Mesenchymal stem cell (in vitro differentiated cells and primary cell): ENCODE data around the gene STK33.

Source experiments
- DNase-seq: peaks from one replicate; pipeline ENCODE4 v3.0.0-alpha.2; 2013
- H2AFZ ChIP-seq: one replicate; pipeline ENCODE4 v1.6.1; 2013; ENCODE audit warnings: low read depth, mild to moderate bottlenecking, control low read depth, inconsistent platforms, low read length, moderate library complexity
- H2AK5ac ChIP-seq: 2 replicates; pipeline ENCODE4 v1.6.1; 2013; ENCODE audit warnings: low read length, moderate library complexity, mild to moderate bottlenecking, inconsistent platforms; ENCODE audit not compliant: severe bottlenecking
- H2BK120ac ChIP-seq: one replicate; pipeline ENCODE4 v1.6.1; 2013; ENCODE audit warnings: low read depth, mild to moderate bottlenecking, inconsistent platforms, low read length, moderate library complexity
- H2BK12ac ChIP-seq, 2 experiments: one replicate each; pipeline ENCODE4 v1.6.1; 2013; ENCODE audit warnings: inconsistent platforms in 2 of 2, low read length in 2 of 2, mild to moderate bottlenecking in 2 of 2, moderate library complexity in 2 of 2, control low read depth in 1 of 2
- H2BK15ac ChIP-seq: one replicate; pipeline ENCODE4 v1.6.1; 2013; ENCODE audit warnings: mild to moderate bottlenecking, low read depth, inconsistent platforms; ENCODE audit not compliant: poor library complexity, severe bottlenecking
- H2BK5ac ChIP-seq: 2 replicates; pipeline ENCODE4 v1.6.1; 2013; ENCODE audit warnings: low read depth, mild to moderate bottlenecking, low read length, control low read depth, inconsistent platforms; ENCODE audit not compliant: poor library complexity, severe bottlenecking
- H3K14ac ChIP-seq, 2 experiments: one replicate each; pipeline ENCODE4 v1.6.1; 2013; ENCODE audit warnings: inconsistent platforms in 2 of 2, low read length in 2 of 2, control low read depth in 1 of 2, mild to moderate bottlenecking in 1 of 2, moderate library complexity in 1 of 2
- H3K18ac ChIP-seq, 2 experiments: one replicate each; pipeline ENCODE4 v1.6.1; 2013; ENCODE audit warnings: inconsistent platforms in 2 of 2, low read length in 2 of 2, control low read depth in 1 of 2, low read depth in 1 of 2, mild to moderate bottlenecking in 1 of 2
- H3K23ac ChIP-seq, 2 experiments: one replicate each; pipeline ENCODE4 v1.6.1; 2013; ENCODE audit warnings: inconsistent platforms in 2 of 2, low read length in 2 of 2, mild to moderate bottlenecking in 2 of 2, moderate library complexity in 2 of 2, control low read depth in 1 of 2
- H3K27ac ChIP-seq: 2 replicates; pipeline ENCODE4 v1.5.1; 2013; ENCODE audit warnings: mild to moderate bottlenecking, moderate library complexity, low read length, control low read depth, inconsistent platforms; ENCODE audit not compliant: poor library complexity, severe bottlenecking
- H3K27me3 ChIP-seq, 2 experiments: 2 replicates each; pipeline versions ENCODE4 v1.6.1 to v1.7.0; 2013; ENCODE audit warnings: low read length in 2 of 2, mild to moderate bottlenecking in 2 of 2, moderate library complexity in 2 of 2, control low read depth in 1 of 2, inconsistent platforms in 1 of 2; ENCODE audit not compliant: control insufficient read depth in 1 of 2, insufficient read depth in 1 of 2
- H3K36me3 ChIP-seq, 2 experiments: 2 replicates each; pipeline versions ENCODE4 v1.6.1 to v1.7.0; 2013; ENCODE audit warnings: low read length in 2 of 2, control low read depth in 1 of 2, inconsistent platforms in 1 of 2, low read depth in 1 of 2, mild to moderate bottlenecking in 1 of 2; ENCODE audit not compliant: insufficient read depth in 2 of 2, control insufficient read depth in 1 of 2
- H3K4ac ChIP-seq, 2 experiments: one replicate each; pipeline ENCODE4 v1.6.1; 2013; ENCODE audit warnings: inconsistent platforms in 2 of 2, low read length in 2 of 2, mild to moderate bottlenecking in 2 of 2, moderate library complexity in 2 of 2, control low read depth in 1 of 2, low read depth in 1 of 2
- H3K4me1 ChIP-seq: 2 replicates; pipeline ENCODE4 v1.6.1; 2013; ENCODE audit warnings: low read depth, low read length, control low read depth; ENCODE audit not compliant: control insufficient read depth, insufficient read depth
- H3K4me2 ChIP-seq: 2 replicates; pipeline ENCODE4 v1.6.1; 2013; ENCODE audit warnings: low read length, mild to moderate bottlenecking, inconsistent platforms; ENCODE audit not compliant: poor library complexity, severe bottlenecking
- H3K4me3 ChIP-seq, 2 experiments: 2 replicates each; pipeline versions ENCODE4 v1.5.1 to v1.7.0; 2013; ENCODE audit warnings: low read length in 2 of 2, mild to moderate bottlenecking in 2 of 2, control low read depth in 1 of 2, low read depth in 1 of 2; ENCODE audit not compliant: insufficient read depth in 1 of 2
- H3K79me1 ChIP-seq: replicated peaks from 2 replicates; pipeline ENCODE4 v1.6.1; 2013; ENCODE audit warnings: mild to moderate bottlenecking, control low read depth, low read length, inconsistent platforms; ENCODE audit not compliant: poor library complexity, severe bottlenecking
- H3K9ac ChIP-seq: 2 replicates; pipeline ENCODE4 v1.7.0; 2013; ENCODE audit warnings: mild to moderate bottlenecking, low read length, moderate library complexity
- H3K9me3 ChIP-seq: 2 replicates; pipeline ENCODE4 v1.7.0; 2013; ENCODE audit warnings: mild to moderate bottlenecking, low read length; ENCODE audit not compliant: control insufficient read depth
- H4K8ac ChIP-seq: one replicate; pipeline ENCODE4 v1.6.1; 2013; ENCODE audit warnings: inconsistent platforms, mild to moderate bottlenecking, low read length, moderate library complexity
- H4K91ac ChIP-seq: one replicate; pipeline ENCODE4 v1.6.1; 2013; ENCODE audit warnings: mild to moderate bottlenecking, low read length, inconsistent platforms
- WGBS: methylation state at CpG from one replicate; pipeline ENCODE4 v1.1.7; 2013; ENCODE audit warnings: mixed read lengths; 5-methylcytosine and 5-hydroxymethylcytosine counted together

Gene STK33

GRCh38 chr11:8581300-8581699 lies 12.7 kb downstream of the STK33 start:
- Histone ChIP-seq H3K4me2 (no peak overlapping the region), H3K4ac (no peak overlapping the region), H3K14ac (no peak overlapping the region), H3K18ac (no peak overlapping the region), H3K23ac (no peak overlapping the region), H4K91ac (no peak overlapping the region), H3K4me1 (no peaks in the 10 kb centered on the region), H3K9me3 (peaks cover 5% of the 10 kb centered on the region), H3K27ac (no peak overlapping the region), H2BK15ac (no peak overlapping the region), H3K4me3 (no peak overlapping the region), H2BK12ac (no peak overlapping the region), H2AFZ (no peak overlapping the region), H3K36me3 (no peaks in the 10 kb centered on the region), H3K79me1 (peaks cover 1% of the 10 kb centered on the region), H3K27me3 (no peaks in the 10 kb centered on the region), H2BK120ac (no peak overlapping the region), H4K8ac (no peak overlapping the region), H3K9ac (peak overlapping the region; percentile 12), H2BK5ac (no peak overlapping the region), H2AK5ac (no peak overlapping the region)
- WGBS = 100% methylated on average over 1 of the region's 3 CpGs
- DNase-seq = peak; percentile 20

- 100% methylated on average over 1 of the region's 2 CpGs for WGBS
- H3K9ac ChIP-seq = no peak overlapping the region
- H2AK5ac ChIP-seq = no peak overlapping the region
Measured at GRCh38 chr11:8577791-8578581, 16.0 kb downstream of the STK33 start.

GRCh38 chr11:8574798-8575197 lies 19.2 kb downstream of the STK33 start:
- Histone ChIP-seq H3K27ac (no peak overlapping the region), H3K9me3 (peaks cover 5% of the 10 kb centered on the region), H2AK5ac (no peak overlapping the region), H3K36me3 (no peaks in the 10 kb centered on the region), H2BK5ac (no peak overlapping the region), H3K9ac (no peak overlapping the region), H3K4me3 (no peak overlapping the region), H2BK12ac (no peak overlapping the region), H2AFZ (no peak overlapping the region), H3K4me2 (no peak overlapping the region), H3K79me1 (peaks cover 4% of the 10 kb centered on the region), H2BK120ac (no peak overlapping the region), H3K4ac (no peak overlapping the region), H3K23ac (no peak overlapping the region), H4K91ac (no peak overlapping the region), H4K8ac (no peak overlapping the region), H3K4me1 (no peaks in the 10 kb centered on the region), H2BK15ac (no peak overlapping the region), H3K18ac (no peak overlapping the region), H3K27me3 (no peaks in the 10 kb centered on the region), H3K14ac (no peak overlapping the region)
- 100% methylated on average over 1 of the region's 1 CpG for WGBS
- no peak for DNase-seq

More at GRCh38 chr11:8577791-8578581, 16.0 kb downstream of the STK33 start:
- peak; percentile 14 for DNase-seq
- H3K4me1 ChIP-seq = no peaks in the 10 kb centered on the region
- H2BK15ac ChIP-seq = no peak overlapping the region
- H3K14ac ChIP-seq = no peak overlapping the region
- no peak overlapping the region for H3K4ac ChIP-seq
- no peak overlapping the region for H2AFZ ChIP-seq
- peaks cover 5% of the 10 kb centered on the region for H3K9me3 ChIP-seq
- no peak overlapping the region for H4K91ac ChIP-seq
- H2BK5ac ChIP-seq = no peak overlapping the region
- H3K4me2 ChIP-seq = no peak overlapping the region
- no peak overlapping the region for H2BK120ac ChIP-seq
- H3K79me1 ChIP-seq = peaks cover 5% of the 10 kb centered on the region
- H3K4me3 ChIP-seq = no peak overlapping the region
- H4K8ac ChIP-seq = no peak overlapping the region
- H2BK12ac ChIP-seq = no peak overlapping the region
- H3K23ac ChIP-seq = no peak overlapping the region
- no peak overlapping the region for H3K27ac ChIP-seq
- H3K18ac ChIP-seq = no peak overlapping the region
- no peaks in the 10 kb centered on the region for H3K27me3 ChIP-seq
- no peaks in the 10 kb centered on the region for H3K36me3 ChIP-seq

DNA sequence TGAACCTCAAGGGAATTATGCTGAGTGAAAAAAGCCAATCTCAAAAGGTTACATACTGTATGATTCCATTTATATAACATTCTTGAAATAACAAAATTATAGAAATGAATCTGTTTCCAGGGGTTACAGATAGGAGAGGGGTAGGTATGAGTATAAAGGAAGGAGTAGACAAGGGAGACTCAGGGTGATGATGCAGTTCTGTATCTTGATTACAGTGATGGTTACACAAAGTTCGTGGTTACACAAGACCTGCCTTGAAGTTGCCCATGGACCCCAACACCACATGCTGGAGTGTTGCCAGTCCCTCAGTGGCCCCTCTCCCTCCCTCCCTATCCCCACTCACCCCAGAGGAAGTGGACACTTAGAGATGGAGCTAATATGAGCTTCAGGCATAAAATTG lies 20.3 kb downstream of the STK33 start:
- H3K27me3 ChIP-seq = no peaks in the 10 kb centered on the region
- WGBS = 100% methylated on average over 1 of the region's 1 CpG
- no peak overlapping the region for H2AK5ac ChIP-seq
- no peaks in the 10 kb centered on the region for H3K36me3 ChIP-seq
- H4K91ac ChIP-seq = no peak overlapping the region
- no peak overlapping the region for H4K8ac ChIP-seq
- peaks cover 5% of the 10 kb centered on the region for H3K9me3 ChIP-seq
- no peak overlapping the region for H2BK5ac ChIP-seq
- no peak overlapping the region for H3K4me2 ChIP-seq
- no peak overlapping the region for H3K27ac ChIP-seq
- H2BK120ac ChIP-seq = no peak overlapping the region
- no peak overlapping the region for H2BK15ac ChIP-seq
- H3K4me3 ChIP-seq = no peak overlapping the region
- H2AFZ ChIP-seq = no peak overlapping the region
- H3K14ac ChIP-seq = no peak overlapping the region
- peaks cover 4% of the 10 kb centered on the region for H3K79me1 ChIP-seq
- H3K18ac ChIP-seq = no peak overlapping the region
- no peak overlapping the region for H3K23ac ChIP-seq
- no peak overlapping the region for H2BK12ac ChIP-seq
- DNase-seq = no peak
- H3K4me1 ChIP-seq = no peaks in the 10 kb centered on the region
- no peak overlapping the region for H3K9ac ChIP-seq
- no peak overlapping the region for H3K4ac ChIP-seq
